ENCODE data around the gene RARG. TPM values are rescaled to one million over a fixed set of nuclear protein-coding genes. Genes with fewer than 3 reads are reported as not detected.

RARG gene
- total and polyA plus RNA-seq, 12 donors = 3.8 to 36.4 (median 24.8) TPM

GRCh38 chr12:53258541-53259539 is 26.8 kb upstream of the RARG start:
- intact Hi-C loops (cut with DNase I) = no loop called here
- Histone ChIP-seq H3K27ac (peak overlapping the region in 1 of 5 donors; percentile 43), H3K36me3 (replicated peaks in 1 of 2) (peaks cover 0 to 3% of the 10 kb centered on the region in 2 donors), H3K9me3 (replicated peaks in 1 of 3) (no peaks in the 10 kb centered on the region), H3K4me3 (no peak overlapping the region), H3K27me3 (no peaks in the 10 kb centered on the region), H3K4me1 (replicated peaks in 1 of 2) (no peaks in the 10 kb centered on the region)
- DNase-seq = no peak
- WGBS, 4 donors = 53 to 68% (median 59%) methylated on average over 7 of the region's 7 CpGs
- no peak for TF ChIP-seq POLR2A (IDR thresholded peaks at IDR 0.05)
- TF ChIP-seq CTCF (IDR thresholded peaks at IDR 0.05) = no peak

GRCh38 chr12:53255996-53256395 is 24.0 kb upstream of the RARG start:
- peaks cover 12 to 17% of the 10 kb centered on the region in 2 donors for H3K4me1 ChIP-seq (replicated peaks in 1 of 2)
- H3K27ac ChIP-seq = no peak overlapping the region
- intact Hi-C loops (cut with DNase I) = no loop called here
- no peaks in the 10 kb centered on the region for H3K27me3 ChIP-seq
- H3K4me3 ChIP-seq = no peak overlapping the region
- H3K36me3 ChIP-seq (replicated peaks in 1 of 2) = peaks cover 0 to 11% of the 10 kb centered on the region in 2 donors
- no peaks in the 10 kb centered on the region for H3K9me3 ChIP-seq (replicated peaks in 1 of 3)
- 77 to 90% (median 84%) methylated on average over 3 of the region's 3 CpGs for WGBS, 4 donors
- TF ChIP-seq CTCF (IDR thresholded peaks at IDR 0.05) = no peak
- TF ChIP-seq POLR2A (IDR thresholded peaks at IDR 0.05) = no peak
- DNase-seq = no peak

DNA sequence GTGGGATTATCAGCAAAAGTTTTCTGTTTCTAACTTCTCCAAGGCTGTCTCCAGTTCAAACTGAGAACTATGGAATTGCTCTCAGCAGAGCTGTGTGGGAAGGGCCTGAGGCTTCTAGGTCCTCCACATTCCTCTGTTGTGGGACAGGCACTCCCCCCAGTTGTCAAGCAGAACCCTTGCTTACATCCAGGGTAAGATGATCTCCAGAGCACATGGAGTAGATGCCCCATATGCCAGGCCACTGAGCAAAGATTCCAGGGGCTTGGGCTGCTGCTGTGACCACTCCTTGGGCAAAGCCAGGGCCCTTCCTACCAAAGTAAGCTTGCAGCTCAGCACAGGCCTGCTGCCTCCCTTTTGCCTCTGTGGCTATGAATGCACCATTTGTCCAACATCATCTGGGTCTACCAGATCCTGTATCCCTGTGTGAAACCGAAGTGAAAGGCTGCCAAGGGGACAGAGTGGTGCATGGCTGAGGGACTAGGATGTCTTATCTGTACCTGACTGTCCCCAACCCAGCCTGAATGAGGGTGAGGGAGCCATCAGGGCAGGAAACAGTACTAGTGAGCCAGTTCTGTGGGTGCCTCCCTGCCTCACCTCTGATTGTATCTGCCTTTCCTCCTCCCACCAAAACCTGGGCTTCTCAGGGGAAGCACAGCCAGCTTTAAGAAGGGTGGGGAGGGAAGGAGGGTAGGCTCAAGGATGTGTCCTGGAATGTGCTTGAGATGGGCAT is 23.0 kb upstream of the RARG start:
- H3K9me3 ChIP-seq (replicated peaks in 1 of 3) = no peaks in the 10 kb centered on the region
- H3K36me3 ChIP-seq (replicated peaks in 1 of 2) = peaks cover 0 to 11% of the 10 kb centered on the region in 2 donors
- DNase-seq = no peak
- no peaks in the 10 kb centered on the region for H3K27me3 ChIP-seq
- TF ChIP-seq POLR2A (IDR thresholded peaks at IDR 0.05) (no peak), CTCF (IDR thresholded peaks at IDR 0.05) (no peak)
- WGBS, 4 donors = 67 to 87% (median 70%) methylated on average over 1 of the region's 1 CpG
- H3K4me1 ChIP-seq (replicated peaks in 1 of 2) = peaks cover 20 to 26% of the 10 kb centered on the region in 2 donors
- H3K4me3 ChIP-seq = no peak overlapping the region
- intact Hi-C loops (cut with DNase I) = loop anchor here in 1 of 2 donors (5.0 kb wide), 1 partner anchor 43 kb away; no protein-coding TSS in a partner anchor
- no peak overlapping the region for H3K27ac ChIP-seq

- H3K27ac ChIP-seq = peak overlapping the region in 2 of 5 donors; percentile 94 to 95
- no peak overlapping the region for H3K4me3 ChIP-seq
- no peaks in the 10 kb centered on the region for H3K27me3 ChIP-seq
- no peak for TF ChIP-seq CTCF (IDR thresholded peaks at IDR 0.05)
- TF ChIP-seq POLR2A (IDR thresholded peaks at IDR 0.05) = no peak
- 86 to 89% (median 87%) methylated on average over 3 to 13 of the region's 13 CpGs for WGBS, 4 donors
- H3K36me3 ChIP-seq (replicated peaks in 1 of 2) = peaks cover 0 to 11% of the 10 kb centered on the region in 2 donors
- H3K4me1 ChIP-seq (replicated peaks in 1 of 2) = peaks cover 20 to 26% of the 10 kb centered on the region in 2 donors
- intact Hi-C loops (cut with DNase I) = loop anchor here in 1 of 2 donors (5.0 kb wide), 1 partner anchor 41 kb away; no protein-coding TSS in a partner anchor
- no peak for DNase-seq
- no peaks in the 10 kb centered on the region for H3K9me3 ChIP-seq (replicated peaks in 1 of 3)
These were observed 21.3 kb upstream of the RARG start for GRCh38 chr12:53253298-53253697.

Data from adrenal gland (tissue), 12 donors.